Measurements from ENCODE around the gene RAI1.

RAI1 gene

DNA sequence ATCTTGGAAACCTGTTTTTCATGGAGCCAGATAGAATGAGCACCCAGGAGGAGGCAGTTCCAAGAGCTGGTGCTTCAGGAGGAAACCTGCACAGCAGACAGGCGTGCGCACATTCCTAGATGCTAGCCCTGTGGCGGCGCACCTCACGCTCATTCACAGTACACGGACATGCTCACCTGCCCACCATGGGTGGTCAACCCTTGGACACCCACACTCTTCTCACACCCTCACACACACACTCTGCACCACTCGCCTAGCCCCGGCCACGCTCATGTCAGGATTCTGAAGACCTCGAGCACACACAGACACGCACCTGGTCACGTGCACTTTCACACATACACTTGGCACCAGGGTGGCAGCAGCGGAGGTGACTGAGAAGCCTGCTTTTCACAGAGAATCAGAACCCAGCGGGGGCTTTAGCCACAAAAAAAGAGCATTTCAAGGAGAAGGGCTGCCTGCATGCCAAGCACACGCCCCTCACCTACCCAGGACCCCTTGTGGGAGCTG, 28.6 kb downstream of the RAI1 start:
- no peak for TF ChIP-seq TARDBP (IDR thresholded peaks at IDR 0.05)
- TF ChIP-seq PKNOX1 (IDR thresholded peaks at IDR 0.05): no peak
- TF ChIP-seq FOXA1 (IDR thresholded peaks at IDR 0.05): no peak
- TF ChIP-seq FOXM1 (IDR thresholded peaks at IDR 0.05; ENCODE audit: borderline replicate concordance): no peak
- no peak for TF ChIP-seq NFRKB (IDR thresholded peaks at IDR 0.05)
- no peak for TF ChIP-seq CTBP1 (IDR thresholded peaks at IDR 0.05; ENCODE audit: borderline replicate concordance)
- TF ChIP-seq ZNF384 (IDR thresholded peaks at IDR 0.05): no peak
- no peak for TF ChIP-seq SP1 (IDR thresholded peaks at IDR 0.05)
- no peak for TF ChIP-seq ARNT (IDR thresholded peaks at IDR 0.05)
- no peak for TF ChIP-seq HDGF (IDR thresholded peaks at IDR 0.05; ENCODE audit: borderline replicate concordance)
- no peak for TF ChIP-seq LEF1 (IDR thresholded peaks at IDR 0.05; ENCODE audit: borderline replicate concordance)
- TF ChIP-seq ELF4 (IDR thresholded peaks at IDR 0.05): no peak
- TF ChIP-seq BHLHE40 (IDR thresholded peaks at IDR 0.05; ENCODE audit: borderline replicate concordance): no peak
- no peak for TF ChIP-seq FOXK2 (IDR thresholded peaks at IDR 0.05)
- no peak for DNase-seq (ENCODE audit: extremely low spot score)
- CTCF ChIA-PET: interaction anchor here (0.6 kb wide), 1 partner anchor 28 kb away, joined by 3 read pairs; no protein-coding TSS in a partner anchor
- POLR2A ChIA-PET: no interaction called here

DNA sequence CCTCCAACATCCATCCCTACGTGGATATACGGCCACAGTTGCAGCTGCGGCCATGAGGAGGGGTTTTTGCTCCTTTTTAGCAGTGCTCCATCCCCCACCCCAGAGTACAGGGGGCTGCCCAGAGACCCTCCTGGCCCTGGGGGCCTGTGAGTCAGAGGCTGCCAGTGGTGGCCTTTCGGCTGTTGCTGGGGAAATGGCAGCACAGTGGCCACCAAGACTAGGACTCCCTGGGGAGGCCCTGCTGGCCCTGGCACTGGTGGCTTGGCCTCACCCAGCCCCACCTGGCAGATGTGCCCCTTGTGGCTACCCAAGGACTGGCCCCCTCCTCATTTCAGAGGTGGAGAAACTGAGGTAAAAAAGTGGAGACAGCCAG, 29.1 kb downstream of the RAI1 start:
- TF ChIP-seq L3MBTL2 (conservative IDR thresholded peaks at IDR 0.05) (no peak), FOXK2 (IDR thresholded peaks at IDR 0.05) (no peak), FOXM1 (IDR thresholded peaks at IDR 0.05; ENCODE audit: borderline replicate concordance) (no peak), ELF4 (IDR thresholded peaks at IDR 0.05) (no peak), HDGF (IDR thresholded peaks at IDR 0.05; ENCODE audit: borderline replicate concordance) (no peak)

GRCh38 chr17:17710728-17711541, 29.7 kb downstream of the RAI1 start:
- ChIA-PET CTCF (interaction anchor here (0.6 kb wide), 1 partner anchor 77 kb away, joined by 4 read pairs; no protein-coding TSS in a partner anchor), POLR2A (interaction anchor here (1.4 to 2.2 kb wide), 2 partner anchors 29 to 125 kb away, joined by 3 to 7 read pairs; no protein-coding TSS in a partner anchor)
- no peak for DNase-seq (ENCODE audit: extremely low spot score)
- TF ChIP-seq NFRKB (IDR thresholded peaks at IDR 0.05): no peak
- no peak for TF ChIP-seq SUZ12 (IDR thresholded peaks at IDR 0.05)
- no peak for TF ChIP-seq FOXM1 (IDR thresholded peaks at IDR 0.05; ENCODE audit: borderline replicate concordance)
- TF ChIP-seq BHLHE40 (IDR thresholded peaks at IDR 0.05; ENCODE audit: borderline replicate concordance): no peak
- no peak for TF ChIP-seq PKNOX1 (IDR thresholded peaks at IDR 0.05)
- TF ChIP-seq CTBP1 (IDR thresholded peaks at IDR 0.05; ENCODE audit: borderline replicate concordance): no peak
- TF ChIP-seq LEF1 (IDR thresholded peaks at IDR 0.05; ENCODE audit: borderline replicate concordance): no peak
- no peak for TF ChIP-seq L3MBTL2 (conservative IDR thresholded peaks at IDR 0.05)
- TF ChIP-seq FOXK2 (IDR thresholded peaks at IDR 0.05): no peak
- TF ChIP-seq SP1 (IDR thresholded peaks at IDR 0.05): no peak
- no peak for TF ChIP-seq ELF4 (IDR thresholded peaks at IDR 0.05)
- no peak for TF ChIP-seq ZNF384 (IDR thresholded peaks at IDR 0.05)
- TF ChIP-seq ARNT (IDR thresholded peaks at IDR 0.05): no peak
- no peak for TF ChIP-seq TARDBP (IDR thresholded peaks at IDR 0.05)
- no peak for TF ChIP-seq FOXA1 (IDR thresholded peaks at IDR 0.05)
- no peak for TF ChIP-seq HDGF (IDR thresholded peaks at IDR 0.05; ENCODE audit: borderline replicate concordance)

More for the DNA sequence above, 29.1 kb downstream of the RAI1 start:
- DNase-seq (ENCODE audit: extremely low spot score): no peak
- POLR2A ChIA-PET: interaction anchor here (2.2 kb wide), 1 partner anchor 126 kb away, joined by 7 read pairs; no protein-coding TSS in a partner anchor
- CTCF ChIA-PET: no interaction called here

DNA sequence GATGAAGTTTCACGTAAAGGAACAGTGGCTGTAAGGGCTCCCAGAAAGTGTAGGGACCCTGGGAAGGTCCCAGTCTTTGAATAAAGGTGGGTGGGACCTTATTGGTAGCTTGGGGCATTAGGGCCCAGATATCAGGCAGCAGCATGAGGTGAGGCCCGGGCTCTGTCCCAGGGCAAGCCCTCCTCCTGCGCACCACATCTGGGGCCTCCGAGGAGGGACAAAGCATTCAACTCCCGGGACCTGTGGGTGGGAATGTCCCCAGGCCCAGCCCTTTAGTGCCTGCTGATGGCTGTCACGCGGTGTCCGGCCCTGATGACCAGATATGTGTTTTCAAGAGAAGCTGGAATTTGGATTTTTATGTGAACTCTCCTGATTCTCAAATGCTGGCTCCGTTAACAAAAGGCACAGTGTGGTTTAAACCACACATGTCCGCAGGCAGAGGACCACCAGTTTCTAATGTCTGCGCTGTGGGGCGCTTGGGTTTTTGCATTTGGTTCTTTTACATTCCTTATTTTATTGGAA, 30.4 kb downstream of the RAI1 start:
- TF ChIP-seq LEF1 (IDR thresholded peaks at IDR 0.05; ENCODE audit: borderline replicate concordance) (no peak), TARDBP (IDR thresholded peaks at IDR 0.05) (no peak), FOXA1 (IDR thresholded peaks at IDR 0.05) (no peak), ZNF384 (IDR thresholded peaks at IDR 0.05) (no peak), BHLHE40 (IDR thresholded peaks at IDR 0.05; ENCODE audit: borderline replicate concordance) (no peak), SP1 (IDR thresholded peaks at IDR 0.05) (no peak), HDGF (IDR thresholded peaks at IDR 0.05; ENCODE audit: borderline replicate concordance) (no peak)
- CTCF ChIA-PET: interaction anchor here (0.6 kb wide), 1 partner anchor 76 kb away, joined by 4 read pairs; no protein-coding TSS in a partner anchor
- POLR2A ChIA-PET: interaction anchor here (0.9 to 2.2 kb wide), 4 partner anchors 10 to 124 kb away, joined by 3 to 7 read pairs (median 3); no protein-coding TSS in a partner anchor
- DNase-seq (ENCODE audit: extremely low spot score): no peak

- POLR2A ChIA-PET: interaction anchor here (0.9 to 2.2 kb wide), 4 partner anchors 10 to 124 kb away, joined by 3 to 7 read pairs (median 3); no protein-coding TSS in a partner anchor
- DNase-seq (ENCODE audit: extremely low spot score): no peak
- CTCF ChIA-PET: no interaction called here
- TF ChIP-seq NFRKB (IDR thresholded peaks at IDR 0.05): no peak
- TF ChIP-seq TARDBP (IDR thresholded peaks at IDR 0.05): no peak
- TF ChIP-seq CTBP1 (IDR thresholded peaks at IDR 0.05; ENCODE audit: borderline replicate concordance): no peak
- TF ChIP-seq FOXM1 (IDR thresholded peaks at IDR 0.05; ENCODE audit: borderline replicate concordance): no peak
- TF ChIP-seq BHLHE40 (IDR thresholded peaks at IDR 0.05; ENCODE audit: borderline replicate concordance): no peak
- TF ChIP-seq L3MBTL2 (conservative IDR thresholded peaks at IDR 0.05): no peak
- no peak for TF ChIP-seq LEF1 (IDR thresholded peaks at IDR 0.05; ENCODE audit: borderline replicate concordance)
- no peak for TF ChIP-seq FOXK2 (IDR thresholded peaks at IDR 0.05)
- no peak for TF ChIP-seq SUZ12 (IDR thresholded peaks at IDR 0.05)
These were observed 31.1 kb downstream of the RAI1 start for GRCh38 chr17:17712268-17712924.

Measured in HEK293T (cell line).